NCI-H460 (cell line): ENCODE results near the gene LRRC2. TPM values are rescaled to one million over a fixed set of nuclear protein-coding genes. Genes with fewer than 3 reads are reported as not detected.
"Not testable (repeated sequence)": the region's sequence is repeated elsewhere in the genome, so short reads cannot be mapped to it uniquely, and the experiment has no call there.

Experiments used
- DNase-seq: peaks from one replicate; pipeline ENCODE4 v3.0.0-alpha.2; 2016; ENCODE audit warnings: low read depth; ENCODE audit errors: extremely low read depth
- total RNA-seq: library from RNA; depleted of rRNA; stranded (reverse); fragments of >200 nt; shearing (Covaris generic); gene quantifications from 2 replicates; pipeline ENCODE4 v1.2.3, GENCODE V29; 2014

LRRC2 gene
- total RNA-seq, 1 experiment from 2014 or later, result not detected

DNA sequence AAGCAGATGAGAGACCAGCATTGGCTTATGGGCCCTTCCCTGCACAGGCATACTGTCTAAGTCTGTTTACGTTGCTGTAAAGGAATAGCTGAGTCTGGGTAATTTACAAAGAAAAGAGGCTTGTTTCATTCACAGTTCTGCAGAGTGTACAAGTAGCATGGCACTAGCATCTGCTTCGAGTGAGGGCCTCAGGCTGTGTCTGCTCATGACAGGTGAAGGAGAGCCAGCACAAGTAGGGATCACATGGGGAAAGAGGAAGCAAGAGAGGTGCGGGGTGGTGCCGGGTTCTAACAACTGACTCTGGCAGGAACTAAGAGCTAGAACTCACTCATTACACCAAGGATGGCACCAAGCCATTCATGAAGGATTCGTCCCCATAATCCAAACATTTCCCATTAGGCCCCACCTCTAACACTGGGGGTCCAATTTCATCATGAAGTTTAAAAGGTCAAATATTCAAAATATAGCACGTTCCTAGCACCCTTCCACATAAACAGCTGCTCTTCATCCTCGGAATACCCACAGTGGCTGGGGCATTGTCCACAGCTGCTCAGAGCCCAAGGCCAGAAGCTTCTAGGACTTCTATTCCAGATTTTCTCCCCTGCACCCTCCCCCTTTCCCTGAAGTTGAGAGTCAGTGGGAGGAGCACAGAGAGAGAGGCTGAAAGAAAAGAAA is 62.8 kb downstream of the LRRC2 start:
- DNase-seq, result no peak

DNA sequence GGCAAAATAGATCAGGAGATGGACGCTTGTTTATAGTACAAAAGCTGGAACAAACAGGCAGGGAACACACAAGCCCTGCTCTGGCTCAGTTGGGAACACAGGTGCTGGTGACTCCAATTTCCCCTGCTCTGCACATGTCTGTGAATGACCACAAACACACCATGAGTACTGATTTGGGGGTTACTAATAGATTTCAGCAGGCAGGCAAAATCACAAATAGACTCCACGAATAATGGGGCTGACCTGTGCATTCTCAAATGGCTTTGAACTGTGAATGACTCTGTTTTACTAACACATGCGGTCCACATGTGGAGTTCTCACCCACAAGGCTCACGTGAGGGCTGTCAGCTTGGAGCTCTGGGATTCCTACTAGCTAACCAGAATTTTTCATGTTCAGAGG is 64.4 kb downstream of the LRRC2 start:
- DNase-seq, result no peak

DNA sequence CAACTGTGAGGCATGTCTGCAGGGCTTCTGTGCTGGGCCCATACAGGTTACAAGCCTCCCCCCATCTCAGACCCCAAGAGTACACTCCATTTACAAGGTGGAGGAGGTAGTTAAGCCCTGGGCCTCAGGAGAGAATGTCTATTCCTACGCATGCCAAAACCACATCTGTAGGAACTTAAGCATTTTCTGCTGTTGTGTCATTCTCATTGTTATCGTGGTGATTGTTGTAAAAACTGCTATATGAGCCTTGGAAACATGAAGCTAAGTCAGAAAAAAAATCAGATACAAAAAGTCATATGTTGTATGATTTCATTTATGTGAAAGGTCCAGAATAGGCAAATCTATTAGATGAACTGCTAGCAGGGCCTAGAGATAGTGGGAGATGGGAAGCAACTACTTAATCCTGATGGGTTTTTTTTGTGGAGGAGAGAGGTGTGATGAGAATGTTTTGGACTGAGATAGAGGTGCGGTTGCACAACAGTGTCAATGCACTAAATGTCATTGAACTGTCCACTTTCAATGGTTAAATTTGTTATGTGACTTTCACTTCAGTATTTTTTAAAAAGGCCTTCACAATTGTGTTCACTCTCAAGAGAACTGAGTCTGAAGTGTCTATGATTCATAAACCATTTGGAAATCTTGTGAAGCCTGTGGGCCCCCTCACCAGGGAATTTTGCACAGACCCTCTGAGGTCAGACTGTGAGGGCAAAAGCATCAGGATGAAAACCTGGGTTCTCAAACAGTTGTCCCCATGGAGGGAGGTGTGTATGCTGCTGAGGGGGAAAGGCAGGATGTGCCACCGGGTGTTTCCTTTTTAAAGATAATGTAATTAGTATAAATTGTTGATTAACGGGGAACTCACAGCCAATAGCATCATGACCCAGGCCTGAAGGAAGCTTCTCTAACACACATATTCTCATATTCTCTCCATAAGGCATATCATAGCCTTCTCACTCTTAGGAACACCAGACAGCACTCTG is 65.2 kb downstream of the LRRC2 start:
- no peak for DNase-seq

DNA sequence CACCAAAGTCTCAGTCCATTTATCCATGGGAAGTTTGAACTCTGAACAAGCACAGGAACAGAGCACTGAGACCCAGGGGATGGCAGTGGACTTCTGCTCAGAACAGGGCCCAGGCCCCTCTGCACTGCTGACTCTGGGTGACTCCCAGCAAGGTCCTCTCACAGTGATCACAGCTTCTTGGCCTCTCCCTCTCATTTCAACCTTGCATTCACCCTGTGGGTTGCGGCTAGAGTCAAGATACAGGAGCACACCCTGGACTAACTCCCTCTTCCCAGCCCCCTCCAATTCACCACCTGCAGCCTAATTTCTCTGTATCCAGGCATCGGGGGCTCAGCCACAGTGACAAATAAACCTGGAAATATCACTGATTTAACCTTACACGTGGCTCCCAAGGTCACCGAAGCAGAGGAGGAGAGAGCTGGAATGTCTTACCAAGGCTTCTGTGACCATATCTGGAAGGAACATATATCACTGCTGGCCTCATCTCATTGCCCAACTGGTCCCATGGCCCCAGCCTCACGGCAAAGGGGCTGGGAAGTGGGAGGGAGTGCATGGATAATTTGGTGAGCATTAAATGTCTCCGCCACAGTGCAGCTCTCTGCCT is 67.1 kb downstream of the LRRC2 start:
- no peak for DNase-seq

DNA sequence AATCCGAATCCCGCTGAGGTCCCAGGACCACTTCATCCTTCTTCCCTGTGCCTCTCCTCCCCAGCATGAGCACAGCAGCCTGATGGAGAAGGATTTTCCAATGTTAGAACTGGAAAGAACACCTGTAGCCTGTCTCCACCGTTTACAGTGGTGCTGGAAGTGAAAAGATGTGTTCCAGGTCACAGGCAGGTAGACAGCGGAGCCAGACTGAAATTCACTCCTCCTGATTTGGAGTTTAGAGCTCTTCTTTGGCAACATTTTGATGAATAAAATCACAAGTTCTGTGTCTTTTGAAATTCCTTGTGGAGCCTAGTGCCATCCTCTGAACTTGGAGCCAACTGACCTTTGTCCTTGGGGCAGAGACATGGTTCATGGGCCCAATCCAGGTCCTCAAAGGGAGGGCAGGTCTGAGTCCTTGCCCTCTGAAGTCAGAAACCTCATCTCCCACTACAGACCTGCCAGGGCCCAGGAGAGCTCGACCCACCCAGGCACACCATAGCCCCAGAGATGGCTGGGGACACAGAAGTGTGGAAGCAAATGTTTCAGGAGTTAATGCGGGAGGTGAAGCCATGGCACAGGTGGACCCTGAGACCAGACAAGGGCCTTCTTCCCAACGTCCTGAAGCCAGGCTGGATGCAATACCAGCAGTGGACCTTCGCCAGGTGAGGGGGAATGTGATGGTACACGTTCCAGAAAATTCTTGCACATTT is 68.4 kb downstream of the LRRC2 start, which contains the start of gene RTP3:
TSS of gene RTP3 (plus strand) at position 421 of the 710 bp plus-strand sequence. CDS start at position 508, 87 bp downstream.
- no peak for DNase-seq

DNA sequence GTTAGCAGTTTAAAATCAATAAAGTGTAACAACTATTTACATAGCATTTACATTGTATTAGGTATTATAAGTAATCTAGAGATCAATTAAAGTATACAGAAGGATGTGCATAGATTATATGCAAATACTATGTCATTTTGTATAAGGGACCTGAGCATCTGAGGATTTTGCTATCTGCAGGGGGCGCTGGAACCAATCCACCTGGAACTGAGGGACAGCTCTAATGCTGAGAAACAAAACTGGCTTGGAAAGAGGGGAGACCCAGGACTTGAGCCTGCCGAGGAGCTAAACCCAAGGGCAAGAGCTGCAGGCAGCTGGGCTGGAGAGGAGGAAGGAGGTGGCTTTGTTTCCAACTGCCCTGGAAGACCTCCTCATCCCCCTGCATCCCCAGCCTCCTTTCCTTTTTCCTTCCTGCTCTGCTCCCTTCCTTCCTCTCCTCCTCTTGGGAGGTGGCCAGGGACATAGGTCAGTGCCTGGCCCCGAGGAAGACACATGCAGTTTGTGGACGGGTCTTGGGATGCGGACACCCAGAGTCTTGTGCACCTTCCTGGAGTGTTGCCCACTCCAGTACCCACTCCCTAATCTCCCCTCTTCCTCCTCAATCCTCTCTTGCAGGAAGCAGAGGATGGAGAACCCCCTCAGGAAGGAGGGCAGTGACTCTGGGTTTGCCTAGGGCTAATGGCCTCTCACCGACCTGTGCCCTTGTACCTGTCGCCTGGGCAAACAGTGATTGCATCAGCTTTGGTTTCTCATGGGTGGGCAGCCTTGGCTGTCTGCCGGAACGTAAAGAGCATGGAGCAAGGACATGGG is 69.2 kb downstream of the LRRC2 start:
- peak; percentile 6 for DNase-seq

DNA sequence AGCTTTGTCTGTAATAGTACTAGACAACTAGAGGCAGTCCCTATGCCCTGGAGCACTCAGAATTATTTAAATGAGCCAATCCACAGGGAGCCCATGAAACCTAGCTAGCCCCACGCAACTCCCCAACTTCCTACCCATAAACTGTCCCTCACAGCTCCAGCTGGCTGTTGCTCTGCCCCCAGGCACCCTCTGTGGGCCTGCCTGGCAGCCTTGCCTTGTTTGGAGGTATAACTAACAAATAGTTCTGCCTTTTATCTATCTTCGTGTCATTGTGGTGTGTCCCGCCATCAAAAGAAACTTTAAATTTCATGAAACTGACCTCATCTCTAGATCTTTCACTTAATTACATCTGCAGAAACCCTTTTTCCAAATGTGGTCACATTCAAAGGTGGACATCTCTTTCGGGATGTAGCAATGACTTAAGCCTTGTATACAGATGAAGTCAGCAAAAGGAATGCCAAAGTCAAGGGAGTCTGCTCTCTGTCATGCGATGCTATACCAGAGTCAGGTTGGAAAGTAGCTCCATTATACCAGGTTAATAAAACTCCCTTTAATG is 70.1 kb downstream of the LRRC2 start:
- no peak for DNase-seq

DNA sequence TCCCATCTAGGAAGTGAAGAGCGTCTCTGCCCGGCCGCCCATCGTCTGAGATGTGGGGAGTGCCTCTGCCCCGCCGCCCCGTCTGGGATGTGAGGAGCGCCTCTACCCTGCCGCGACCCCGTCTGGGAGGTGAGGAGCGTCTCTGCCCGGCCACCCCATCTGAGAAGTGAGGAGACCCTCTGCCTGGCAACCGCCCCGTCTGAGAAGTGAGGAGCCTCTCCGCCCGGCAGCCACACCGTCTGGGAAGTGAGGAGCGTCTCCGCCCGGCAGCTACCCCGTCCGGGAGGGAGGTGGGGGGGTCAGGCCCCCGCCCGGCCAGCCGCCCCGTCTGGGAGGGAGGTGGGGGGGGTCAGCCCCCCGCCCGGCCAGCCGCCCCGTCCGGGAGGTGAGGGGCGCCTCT is 71.6 kb downstream of the LRRC2 start:
- DNase-seq, result not testable (repeated sequence)

DNA sequence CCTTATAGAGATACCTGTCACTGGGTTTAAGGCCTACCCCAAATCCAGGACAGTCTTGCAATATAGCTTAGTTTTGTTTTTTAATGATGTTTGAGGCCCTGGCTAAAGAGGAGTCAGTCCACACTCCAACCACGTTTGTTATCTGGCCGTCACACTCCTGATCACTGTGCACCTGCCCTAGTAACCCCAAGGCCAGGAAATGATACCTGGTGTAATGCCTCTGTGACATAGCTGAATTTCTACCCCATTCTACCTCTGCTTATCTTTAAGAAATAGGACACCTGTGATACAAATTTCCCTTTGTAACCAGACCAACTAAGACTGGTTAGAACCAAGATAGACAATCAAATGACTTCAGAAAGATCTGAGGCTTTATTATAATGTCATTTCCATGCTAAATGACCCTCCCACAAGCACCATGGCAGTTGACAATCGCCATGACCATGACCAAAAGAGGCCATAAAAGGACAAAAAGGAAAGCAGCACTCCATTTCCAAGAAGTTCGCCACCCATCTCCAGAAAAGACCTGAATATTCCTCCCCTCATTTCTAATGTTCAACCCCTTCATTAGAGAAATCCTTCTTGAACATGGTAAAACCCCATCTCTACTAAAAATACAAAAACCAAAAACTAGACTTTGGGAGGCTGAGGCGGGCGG is 73.1 kb downstream of the LRRC2 start:
- DNase-seq, result no peak

DNA sequence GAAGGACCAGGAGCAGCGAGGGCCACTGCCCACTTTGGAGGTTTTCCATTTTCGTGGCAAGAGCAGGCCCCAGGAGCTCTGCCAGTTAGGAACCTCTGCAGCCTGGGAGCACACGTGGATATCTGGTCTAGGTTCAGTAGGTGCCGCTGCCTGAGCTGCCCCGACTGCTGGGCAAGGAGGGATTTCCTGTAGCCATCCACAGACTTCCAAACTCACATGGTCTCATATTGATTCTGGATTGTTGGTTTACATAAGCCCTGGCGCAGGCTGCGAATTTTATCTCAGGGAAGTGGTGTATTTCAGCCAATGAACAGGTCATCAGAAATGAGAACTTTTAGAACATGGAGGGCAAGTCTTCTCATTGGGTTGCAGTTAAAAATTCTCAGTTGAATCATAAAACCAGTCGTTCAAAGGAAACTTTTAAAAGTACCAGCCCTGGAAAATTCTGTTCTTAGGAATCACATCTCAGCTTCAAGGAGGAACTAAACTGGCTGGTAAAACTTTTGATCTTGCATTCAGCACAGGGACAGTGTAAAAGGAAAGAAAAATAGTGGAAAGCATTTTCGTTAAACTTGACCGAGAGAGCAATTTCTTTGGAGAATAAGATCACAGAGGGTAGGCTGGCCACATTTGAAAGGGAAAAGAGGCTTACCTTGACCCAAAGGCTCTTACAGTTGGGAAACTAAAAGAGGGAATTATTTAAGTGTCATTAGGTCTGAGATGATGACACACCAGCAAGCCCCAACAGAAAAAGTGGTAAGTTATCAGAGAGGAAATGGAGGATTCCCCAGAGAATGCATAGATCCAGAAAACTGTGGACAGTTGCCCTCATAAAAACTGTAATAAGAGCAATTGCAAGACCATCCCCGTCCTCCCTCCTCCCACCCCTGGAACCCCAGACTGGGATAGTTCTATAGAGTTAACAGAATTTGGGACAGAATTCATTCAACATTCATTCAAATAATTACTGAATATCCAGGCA is 74.7 kb downstream of the LRRC2 start:
- DNase-seq, result no peak

DNA sequence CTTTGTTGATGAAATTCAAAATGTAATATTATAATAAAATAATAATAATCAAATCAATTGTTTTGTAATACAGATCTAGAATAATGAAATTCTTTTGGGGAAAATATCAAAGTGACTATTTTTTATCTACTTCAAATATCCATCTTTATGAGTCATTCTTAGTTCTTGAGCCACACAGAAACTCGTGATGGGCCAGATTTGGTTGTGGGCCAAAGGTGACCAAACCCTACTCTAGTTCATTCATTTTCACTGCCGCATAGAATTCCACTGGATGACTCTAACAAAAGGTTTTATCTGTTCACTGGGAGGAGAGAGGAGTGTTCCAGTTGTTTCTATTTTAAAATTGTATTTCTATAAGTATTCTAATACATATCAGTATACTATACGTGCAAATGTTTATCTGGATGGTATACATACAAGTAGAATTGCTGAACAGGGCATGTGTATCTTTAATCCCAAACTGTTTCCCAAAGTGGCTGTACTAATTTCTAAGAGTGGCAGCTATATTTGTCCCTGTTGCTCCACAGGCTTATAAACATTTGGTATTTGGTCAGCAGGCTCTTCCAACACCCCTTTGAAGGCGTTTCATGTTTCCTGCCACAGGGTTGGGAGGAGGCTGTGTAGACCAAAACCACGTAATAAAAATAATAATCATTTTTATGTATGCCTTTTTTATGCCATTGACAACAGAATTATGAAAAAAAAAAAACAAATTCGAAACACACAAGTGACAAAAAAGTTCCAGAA is 75.6 kb downstream of the LRRC2 start:
- no peak for DNase-seq

DNA sequence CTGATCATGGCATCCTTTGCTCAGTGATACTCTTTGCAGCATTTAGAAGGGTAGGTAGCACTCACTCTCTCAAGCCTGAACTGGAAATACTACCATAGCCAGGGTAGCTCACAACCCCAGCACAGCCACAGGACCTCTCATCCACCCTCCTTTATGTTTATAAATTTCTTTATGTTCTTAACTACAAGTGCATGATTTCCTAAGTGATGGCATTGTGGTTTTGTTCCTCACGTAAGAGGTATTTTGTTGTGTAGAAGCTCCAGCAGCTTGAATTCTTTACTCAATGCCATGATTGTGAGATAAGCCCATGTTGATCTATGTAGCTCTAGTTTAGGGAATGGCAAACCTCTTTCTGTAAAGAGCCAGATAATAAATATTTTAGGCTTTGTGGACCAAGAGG is 76.2 kb downstream of the LRRC2 start:
- no peak for DNase-seq

DNA sequence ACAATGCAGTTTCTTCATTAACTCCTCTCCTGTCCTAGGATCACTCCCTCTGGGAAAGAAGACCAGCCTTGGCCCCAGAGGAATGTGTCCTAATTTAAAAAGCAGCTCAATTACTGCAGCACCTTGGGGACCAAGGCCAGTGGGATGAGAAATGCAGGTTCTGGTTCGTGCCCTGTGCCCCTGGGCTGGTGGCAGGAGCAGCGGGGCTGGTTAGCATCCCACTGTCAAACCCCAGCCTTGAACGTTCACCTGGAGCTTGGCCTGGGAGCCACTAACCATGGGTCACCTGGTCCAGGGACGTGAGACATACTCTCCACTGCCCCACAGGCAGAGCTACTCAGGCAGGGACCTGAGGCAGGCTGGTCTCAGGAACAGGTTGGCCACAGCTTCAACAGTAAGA is 76.7 kb downstream of the LRRC2 start:
- no peak for DNase-seq

DNA sequence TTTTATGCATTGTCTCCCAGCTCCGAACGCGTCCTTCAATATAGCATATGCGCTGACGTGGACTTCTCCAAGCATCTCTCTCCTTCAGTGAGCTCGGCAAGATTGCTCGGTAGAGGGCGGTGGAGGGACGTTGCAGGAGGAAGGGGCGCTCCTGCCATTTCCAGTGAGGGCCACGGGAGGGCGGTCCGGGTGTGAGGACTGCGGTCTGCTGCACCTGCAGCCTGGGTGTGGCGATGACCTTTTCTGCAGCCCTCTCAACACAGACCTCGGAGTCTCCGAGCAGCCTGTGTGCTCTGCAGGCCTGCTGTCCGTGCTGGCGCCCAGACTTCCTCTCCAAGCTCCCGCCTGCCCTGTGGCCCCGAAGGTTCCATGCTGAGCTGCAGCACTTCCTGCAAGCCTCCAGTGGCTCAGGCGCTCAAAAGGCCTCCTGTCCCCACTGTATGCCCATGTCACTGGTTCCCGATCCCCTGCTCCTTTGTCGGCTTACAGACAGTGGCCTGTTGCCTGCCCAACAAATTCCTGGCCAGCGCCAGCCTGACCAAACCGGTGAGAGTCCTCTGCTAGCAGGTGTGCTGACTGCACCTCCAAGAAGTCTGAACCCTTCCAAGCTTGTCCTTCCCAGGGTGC is 77.3 kb downstream of the LRRC2 start:
- DNase-seq, result peak; percentile 85

DNA sequence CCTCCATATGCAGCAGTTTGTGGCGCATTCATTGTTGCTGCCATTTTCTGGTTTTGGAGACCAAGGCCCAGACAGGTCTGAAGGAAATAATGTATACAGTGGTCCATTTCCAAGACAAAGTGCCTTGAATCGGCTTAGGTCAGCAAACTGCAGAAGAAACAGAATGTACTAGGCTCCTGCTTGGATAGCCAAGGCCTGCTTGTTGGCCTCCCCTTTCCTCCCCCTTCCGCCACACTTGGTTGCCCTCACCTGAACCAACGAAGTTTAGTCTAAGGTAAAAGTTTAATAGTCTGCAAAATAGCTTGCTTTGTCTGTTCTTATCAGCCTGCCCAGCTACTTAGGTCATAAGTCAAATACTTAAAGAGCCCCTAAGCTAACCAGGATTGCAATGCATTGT is 80.3 kb downstream of the LRRC2 start:
- no peak for DNase-seq

DNA sequence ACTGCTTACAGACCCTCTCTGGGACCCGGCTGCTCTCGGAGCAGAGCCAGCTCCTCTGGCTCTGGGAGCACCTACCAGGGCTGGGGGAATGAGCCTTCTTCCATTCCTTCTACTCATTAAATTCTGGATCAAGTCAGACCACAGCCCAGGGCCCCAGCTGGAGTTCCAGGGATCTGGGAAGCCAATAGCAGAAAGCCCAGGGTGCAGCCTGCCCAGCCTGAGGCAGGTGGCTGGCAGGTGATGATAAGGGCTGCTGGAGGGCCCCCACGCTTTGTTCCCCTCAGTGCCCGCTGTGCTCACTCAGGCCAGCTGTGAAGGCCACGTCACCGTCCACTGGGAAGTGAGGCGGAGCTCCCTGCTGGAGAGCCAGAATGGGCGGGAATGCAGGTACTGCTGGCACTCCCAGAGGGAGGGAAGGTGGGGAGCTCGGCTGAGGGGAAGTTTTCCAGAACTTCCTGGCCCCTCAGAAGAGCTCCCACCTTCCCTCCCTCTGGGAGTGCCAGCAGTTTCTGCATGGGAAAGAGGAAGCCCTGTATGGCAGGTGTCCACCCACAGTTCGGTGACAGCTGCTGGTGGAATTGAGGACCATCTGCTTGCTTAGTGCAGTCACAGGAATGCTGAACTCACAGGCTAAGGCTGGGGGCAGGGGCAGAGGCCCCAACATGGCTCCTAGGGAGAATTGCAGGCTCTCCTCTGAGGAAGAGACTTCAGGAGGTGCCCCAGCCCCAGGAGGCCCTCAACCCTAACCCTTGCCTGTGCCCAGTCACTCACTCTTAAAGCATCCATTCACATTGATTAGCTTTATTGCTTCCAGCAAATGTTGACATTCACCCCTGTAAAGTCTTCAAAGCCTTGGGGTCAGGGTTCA is 81.0 kb downstream of the LRRC2 start:
- DNase-seq, result no peak
